ENCODE measurements around the gene CREB1.

The CREB1 gene

DNA sequence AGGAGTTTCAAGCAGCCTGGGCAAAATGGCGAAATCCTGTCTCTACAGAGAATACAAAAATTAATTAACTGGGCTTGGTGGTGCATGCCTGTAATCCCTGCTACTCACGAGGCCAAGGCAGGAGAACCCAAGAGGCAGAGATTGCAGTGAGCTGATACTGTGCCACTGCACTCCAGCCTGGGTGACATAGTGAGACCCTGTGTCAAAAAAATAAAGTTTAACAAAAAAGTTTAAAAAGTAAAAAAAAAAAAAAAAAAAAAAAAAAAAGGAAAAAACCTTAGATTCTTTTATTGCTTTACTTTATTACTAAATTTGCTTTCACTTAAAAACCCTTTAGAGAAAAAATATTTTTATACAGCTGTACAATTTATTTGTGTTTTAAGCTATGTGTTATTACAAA, 10.7 kb downstream of the CREB1 start:
- in situ Hi-C loops (cut with MboI; ENCODE audit: low sequenced_read_pairs) = no loop called here

DNA sequence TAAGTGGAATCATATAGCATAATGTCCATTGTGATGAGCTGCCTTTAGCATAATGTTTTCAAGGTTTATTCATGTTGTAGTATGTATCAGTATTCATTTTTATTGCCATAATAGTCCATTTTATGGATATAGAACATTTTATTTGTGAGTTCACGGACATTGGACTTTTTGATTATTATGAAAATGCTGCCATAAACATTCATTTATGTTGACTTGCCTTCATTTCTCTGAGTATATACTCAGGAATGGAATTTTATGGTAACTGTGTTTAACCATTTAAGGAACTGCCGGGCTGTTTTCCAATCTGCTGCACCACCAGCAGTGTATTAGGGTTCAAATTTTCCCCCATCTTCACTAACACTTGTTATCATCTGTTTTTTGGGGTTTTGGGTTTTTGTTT, 12.2 kb downstream of the CREB1 start:
- in situ Hi-C loops (cut with MboI; ENCODE audit: low sequenced_read_pairs) = no loop called here

DNA sequence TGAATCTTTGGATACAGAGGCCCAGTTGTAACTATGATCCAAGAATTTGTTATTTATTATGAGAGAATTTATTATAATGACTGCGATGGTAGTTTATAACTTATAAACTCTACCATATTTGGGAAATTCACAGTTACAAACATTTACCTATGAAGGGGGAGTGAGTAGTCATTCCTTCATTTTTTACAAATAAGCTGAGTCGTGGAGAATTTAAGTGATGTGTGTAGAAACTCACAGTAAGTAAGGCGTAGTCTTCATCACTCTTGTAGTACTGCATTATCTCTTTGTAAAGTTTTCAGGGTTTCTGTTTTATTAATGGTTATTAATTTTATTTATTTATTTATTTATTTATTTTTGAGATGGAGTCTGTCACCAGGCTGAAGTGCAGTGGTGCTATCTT, 13.5 kb downstream of the CREB1 start:
- in situ Hi-C loops (cut with MboI; ENCODE audit: low sequenced_read_pairs) = no loop called here

DNA sequence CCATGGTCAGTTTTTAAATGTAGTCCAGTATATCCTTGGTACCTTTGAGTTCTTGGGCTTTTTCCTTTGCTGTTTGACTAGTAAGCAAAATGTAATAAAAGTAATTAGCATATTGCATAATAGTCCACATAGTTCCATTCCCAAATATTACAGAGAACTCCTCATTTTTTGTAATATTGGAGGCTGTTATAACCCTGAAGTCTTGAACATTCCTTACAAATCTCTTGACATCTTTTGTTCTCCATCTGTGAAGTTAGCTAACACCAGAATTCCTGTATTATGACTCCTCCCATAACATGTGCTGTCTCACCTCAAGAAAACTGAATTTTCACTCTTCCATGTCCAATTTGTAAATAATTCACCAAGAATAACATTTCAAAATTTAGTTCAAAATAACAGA, 17.1 kb downstream of the CREB1 start:
- in situ Hi-C loops (cut with MboI; ENCODE audit: low sequenced_read_pairs) = no loop called here

DNA sequence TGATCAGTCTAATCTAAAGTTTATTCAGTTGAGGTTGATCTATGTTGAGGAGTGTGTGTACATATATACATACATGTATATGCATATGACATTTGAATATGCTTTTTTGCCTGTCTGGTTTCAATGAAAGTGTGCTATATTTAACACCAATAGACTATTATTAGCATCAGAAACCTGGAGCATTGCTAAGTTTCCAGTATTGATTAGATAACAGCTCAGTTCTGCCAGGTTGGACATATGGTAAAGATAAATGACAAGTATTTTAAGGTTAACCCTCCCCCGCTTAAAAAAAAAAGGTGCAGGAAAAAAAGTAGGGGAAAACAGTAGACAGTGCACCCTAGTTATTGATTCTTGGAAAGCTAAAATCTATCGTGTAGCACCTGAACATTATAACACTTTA, 19.4 kb downstream of the CREB1 start:
- in situ Hi-C loops (cut with MboI; ENCODE audit: low sequenced_read_pairs) = no loop called here

DNA sequence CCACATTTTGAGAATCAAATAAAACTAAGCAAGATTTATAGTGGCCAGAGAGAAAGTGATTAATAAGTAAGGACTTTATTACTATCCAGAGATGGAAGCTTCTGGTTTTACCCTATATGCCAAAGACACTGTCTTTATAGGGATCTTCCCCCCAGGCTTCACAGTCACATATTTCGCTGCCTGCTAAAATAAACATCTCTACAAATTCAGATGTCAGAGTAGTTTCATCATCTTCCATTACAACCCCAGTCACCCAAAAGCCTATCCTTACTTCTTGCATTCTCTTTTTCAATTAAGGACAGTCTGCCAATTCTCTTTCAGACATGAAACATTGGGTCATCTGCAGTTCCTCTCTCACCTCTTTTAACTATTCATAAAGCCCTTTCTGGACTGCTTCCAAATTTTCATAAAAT, 28.3 kb downstream of the CREB1 start:
- in situ Hi-C loops (cut with MboI; ENCODE audit: low sequenced_read_pairs) = no loop called here

DNA sequence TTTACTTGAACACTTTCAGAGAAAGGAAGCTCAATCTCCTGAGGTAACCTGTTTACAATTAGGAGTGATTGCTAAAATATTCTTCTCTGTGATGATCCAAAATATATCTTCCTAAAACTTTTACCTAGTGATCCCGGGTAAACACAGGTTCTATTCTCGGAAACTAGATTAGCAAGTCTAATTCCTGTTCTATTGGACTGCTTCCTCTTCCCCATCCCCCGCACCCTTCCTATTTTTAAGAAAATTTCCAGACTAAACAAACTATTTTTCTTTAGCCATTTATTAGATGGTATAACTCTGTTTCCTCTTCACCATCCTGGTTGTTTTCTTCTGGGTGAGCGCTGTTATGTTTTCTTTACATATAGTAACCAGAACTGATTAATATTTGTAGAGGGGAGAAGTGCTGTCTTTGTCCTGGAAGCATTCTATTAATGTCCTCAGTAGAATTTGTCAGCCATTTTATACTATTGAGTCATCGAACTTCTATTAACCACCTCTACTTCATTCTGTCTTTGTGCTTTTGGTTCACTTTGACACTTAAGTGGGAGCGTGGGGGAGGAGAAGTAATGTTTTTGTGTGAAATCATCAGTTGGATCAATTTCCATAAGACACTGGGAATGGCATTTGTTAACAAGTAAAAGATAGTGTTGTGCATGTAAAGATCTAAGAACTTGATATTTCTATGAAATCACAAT, 31.8 kb downstream of the CREB1 start:
- in situ Hi-C loops (cut with MboI; ENCODE audit: low sequenced_read_pairs) = no loop called here

DNA sequence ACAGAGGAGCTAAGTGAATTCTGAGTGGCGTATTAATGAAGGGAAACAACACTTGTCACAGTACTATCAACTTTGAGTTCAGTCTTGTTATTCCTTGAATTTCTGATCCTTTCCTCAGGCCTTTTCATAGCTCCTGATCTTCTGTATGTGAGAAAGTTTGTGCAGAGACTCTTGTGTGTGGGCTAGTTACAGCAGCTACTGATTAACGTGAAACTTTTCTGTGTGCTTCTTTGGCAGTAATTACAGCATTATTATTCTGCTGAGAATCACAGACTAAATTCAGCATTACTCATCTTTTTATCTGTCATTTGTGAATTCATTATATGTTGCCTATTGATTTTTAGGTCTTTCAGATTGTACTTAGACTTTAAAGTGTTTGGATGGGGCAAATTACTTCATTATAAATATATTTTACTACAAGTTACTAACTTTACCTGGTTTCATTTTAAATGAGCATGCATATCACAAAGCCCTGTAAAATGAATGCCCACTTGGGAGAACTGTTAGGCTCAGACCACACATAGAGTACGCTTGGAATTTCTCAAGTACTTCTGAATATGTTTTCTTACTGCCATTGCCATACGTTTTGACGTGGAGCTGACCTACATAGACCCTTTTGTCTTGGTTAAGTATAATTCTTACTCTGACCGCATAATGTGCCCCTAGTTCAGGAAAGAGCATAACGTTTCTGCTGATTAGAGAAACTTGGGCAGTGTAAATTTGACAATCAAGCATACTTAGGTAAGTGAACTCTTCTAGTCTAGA, 36.2 kb downstream of the CREB1 start:
- in situ Hi-C loops (cut with MboI; ENCODE audit: low sequenced_read_pairs) = no loop called here

DNA sequence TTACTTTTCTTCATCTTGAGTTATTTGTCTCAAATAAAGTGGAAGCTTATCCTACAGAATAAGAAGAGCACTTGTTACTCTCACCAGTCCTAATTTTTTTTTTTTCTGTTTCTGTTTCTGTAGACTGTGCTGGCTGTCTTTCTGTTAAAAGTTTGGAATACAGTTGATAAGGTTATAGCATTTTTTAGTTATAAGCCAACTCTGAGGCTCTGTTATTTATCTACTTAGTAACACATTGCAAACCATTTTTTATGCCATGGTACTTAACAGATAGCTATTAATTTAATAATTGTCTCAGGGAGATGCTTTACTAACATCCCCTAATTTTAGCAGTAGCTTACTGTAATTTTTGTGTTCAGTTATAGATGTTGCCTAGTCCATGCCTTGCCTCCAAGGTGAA, 37.9 kb downstream of the CREB1 start:
- in situ Hi-C loops (cut with MboI; ENCODE audit: low sequenced_read_pairs) = no loop called here

DNA sequence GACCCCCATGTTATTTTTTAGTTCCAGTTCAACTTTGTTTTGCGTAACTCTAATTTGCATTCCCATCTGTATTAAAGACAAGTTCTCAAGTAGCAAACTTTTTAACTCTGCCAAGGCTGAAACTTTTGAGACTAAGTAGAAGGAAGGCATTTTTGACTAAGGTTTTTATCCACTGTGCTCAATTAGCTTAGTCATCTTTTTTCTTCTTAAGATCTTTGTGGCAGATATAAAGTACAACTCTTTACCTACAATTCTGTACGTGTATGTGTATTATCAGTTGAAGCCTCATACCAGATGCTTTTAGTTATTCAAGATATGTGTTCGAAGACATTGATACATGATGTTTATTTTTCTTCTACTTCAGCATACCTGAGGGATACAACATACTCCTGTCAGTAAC, 41.6 kb downstream of the CREB1 start:
- in situ Hi-C loops (cut with MboI; ENCODE audit: low sequenced_read_pairs) = no loop called here

DNA sequence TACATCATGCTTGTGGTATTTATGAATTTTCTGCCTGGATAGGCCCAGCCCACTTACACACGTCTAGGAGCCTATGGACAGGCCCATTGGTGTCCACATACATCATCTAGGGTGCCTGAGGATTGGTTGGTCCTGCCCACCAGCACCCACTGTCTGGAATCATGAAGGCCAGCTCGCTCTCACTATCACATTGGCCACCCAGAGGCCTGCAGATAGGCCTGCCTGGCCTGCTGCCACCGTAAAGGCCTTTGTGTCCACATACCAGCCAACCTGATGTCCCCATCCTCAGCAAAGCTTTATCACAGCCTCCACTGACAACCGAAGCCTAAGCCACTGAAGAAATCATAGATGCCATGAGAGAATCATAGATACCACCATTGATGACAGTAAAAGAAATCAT, 55.2 kb downstream of the CREB1 start:
- in situ Hi-C loops (cut with MboI; ENCODE audit: low sequenced_read_pairs) = no loop called here

DNA sequence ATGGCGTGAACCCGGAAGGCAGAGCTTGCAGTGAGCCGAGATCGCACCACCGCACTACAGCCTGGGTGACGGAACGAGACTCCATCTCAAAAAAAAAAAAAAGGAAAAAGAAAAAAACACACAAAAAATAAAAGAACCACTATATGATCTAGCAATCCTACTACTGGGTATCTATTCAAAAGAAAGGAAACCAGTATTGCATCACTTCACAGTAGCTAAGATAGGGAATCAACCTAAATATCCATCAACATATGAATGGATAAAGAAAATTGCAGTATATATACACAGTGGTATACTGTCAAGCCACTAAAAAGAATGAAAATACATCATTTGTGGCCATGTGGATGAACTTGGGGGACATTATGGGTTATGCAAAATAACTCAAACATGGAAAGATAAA, 57.5 kb downstream of the CREB1 start:
- in situ Hi-C loops (cut with MboI; ENCODE audit: low sequenced_read_pairs) = no loop called here

DNA sequence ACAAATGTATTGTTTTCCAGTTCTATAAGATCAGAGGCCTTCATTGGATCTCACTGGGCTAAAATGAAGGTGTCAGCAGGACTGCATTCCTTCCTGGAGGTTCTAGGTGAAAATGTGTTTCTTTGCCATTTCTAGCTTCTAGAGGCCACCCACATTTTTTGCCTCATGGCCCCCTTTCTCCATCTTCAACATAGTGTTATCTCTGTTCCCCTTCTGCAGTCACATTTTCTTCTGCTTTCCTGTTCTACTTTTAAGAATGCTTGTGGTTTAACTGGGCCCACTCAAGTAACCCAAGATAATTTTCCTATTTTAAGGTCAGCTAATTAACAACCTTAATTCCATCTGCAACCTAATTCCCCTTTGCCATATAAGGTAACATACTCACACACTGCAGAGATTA, 59.4 kb downstream of the CREB1 start:
- in situ Hi-C loops (cut with MboI; ENCODE audit: low sequenced_read_pairs) = no loop called here

DNA sequence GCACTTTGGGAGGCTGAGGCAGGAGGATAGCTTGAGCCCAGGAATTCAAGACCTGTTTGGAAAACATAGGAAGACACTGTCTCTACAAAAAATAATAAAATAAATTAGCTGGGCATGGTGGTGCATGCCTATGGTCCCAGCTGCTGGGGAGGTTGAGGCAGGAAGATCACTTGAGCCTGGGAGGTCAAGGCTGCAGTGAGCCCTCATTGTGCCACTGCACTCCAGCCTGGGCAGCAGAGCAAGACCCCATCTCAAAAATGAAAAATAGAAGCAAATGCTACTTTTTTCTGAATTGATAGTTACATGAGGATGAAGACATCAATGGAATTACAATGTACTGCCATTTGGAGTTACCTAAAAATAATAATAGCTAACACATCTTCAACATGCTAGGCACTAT, 63.5 kb downstream of the CREB1 start:
- in situ Hi-C loops (cut with MboI; ENCODE audit: low sequenced_read_pairs) = no loop called here

DNA sequence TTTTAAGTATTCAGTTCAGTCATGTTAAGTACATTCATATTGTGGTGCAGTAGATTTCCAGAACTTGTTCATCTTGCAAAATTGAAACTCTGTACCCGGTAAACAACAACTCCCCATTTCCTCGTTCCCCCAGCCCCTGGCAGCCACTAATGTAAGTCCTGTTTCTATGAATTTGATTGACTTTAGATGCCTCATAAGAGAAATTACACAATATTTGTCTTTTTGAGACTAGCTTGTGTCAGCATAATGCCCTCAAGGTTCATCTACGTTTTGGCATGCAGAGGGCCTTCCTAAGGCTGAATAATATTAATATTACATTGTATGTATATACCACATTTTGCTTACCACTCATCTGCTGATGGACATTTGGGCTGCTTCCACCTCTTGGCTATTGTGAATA, 64.5 kb downstream of the CREB1 start:
- in situ Hi-C loops (cut with MboI; ENCODE audit: low sequenced_read_pairs) = no loop called here

DNA sequence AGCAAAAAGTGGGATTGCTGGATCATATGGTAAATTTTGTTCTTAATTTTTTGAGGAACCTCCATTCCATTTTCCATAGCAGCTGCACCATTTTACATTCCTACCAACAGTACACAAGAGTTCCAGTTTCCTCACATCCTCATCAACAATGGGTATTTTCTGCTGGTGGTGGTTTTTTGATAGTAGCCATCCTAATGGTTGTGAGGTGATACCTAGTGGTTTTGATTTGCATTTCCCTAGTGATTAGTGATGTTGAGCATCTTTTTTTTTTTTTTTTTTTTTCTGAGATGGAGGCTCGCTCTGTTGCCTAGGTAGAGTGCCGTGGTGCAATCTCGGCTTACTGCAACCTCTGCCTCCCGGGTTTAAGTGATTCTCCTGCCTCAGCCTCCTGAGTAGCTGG, 65.0 kb downstream of the CREB1 start:
- in situ Hi-C loops (cut with MboI; ENCODE audit: low sequenced_read_pairs) = no loop called here

DNA sequence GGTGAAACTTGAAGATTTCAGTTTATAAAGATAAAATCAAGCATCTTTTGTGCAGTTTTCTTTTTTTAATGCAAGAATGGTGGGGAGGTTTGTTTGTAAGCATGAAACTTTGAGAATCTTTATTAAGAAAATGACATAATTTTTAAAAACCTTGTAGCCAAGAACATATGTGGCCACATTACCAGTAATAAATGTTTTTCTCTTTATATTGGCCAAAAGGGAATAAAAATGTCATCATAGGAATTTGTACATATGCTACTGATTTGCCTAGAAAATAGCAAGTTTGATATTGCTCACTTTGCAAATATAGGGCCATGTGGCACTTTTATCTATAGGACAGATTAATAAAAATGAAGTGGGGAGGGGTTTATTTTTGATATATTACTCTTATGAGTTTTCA, 69.9 kb downstream of the CREB1 start:
- in situ Hi-C loops (cut with MboI; ENCODE audit: low sequenced_read_pairs) = no loop called here

DNA sequence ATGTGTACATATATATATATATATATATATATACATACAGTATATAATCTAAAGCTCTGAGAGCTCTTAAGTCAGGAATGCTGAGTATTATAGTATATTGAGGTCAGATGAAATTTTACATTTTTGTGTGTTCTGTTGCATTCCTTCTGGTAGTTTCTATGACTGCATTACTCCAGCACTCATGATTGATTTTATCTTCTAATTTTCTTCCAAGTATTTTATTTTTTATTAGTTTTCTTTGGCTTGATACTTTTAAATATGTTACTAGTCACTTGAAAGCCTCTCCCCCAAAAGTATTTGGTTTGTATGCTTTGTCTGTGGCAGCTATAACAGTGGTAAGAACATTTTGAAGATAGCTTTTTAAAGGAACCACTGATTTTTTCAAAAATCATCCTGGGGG, 70.5 kb downstream of the CREB1 start:
- in situ Hi-C loops (cut with MboI; ENCODE audit: low sequenced_read_pairs) = no loop called here

DNA sequence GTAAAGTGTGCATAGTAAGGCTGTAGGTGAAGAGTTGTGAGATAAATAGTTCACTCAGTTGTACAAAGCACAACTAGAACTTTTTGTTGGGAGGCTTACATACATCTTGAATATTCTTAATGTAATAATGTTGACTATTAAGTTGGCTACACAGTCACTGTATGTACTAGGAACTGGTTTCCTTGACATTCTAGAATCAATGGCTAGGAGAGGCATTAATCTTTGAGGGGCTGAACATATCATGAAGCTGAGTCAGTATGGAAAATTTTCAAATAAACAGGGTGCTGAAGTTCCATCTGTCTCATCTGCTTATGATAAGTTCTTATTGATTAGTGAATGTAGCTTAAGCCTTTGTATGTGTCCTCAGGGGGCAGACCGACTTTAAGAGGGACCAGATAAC, 72.0 kb downstream of the CREB1 start:
- in situ Hi-C loops (cut with MboI; ENCODE audit: low sequenced_read_pairs) = no loop called here

DNA sequence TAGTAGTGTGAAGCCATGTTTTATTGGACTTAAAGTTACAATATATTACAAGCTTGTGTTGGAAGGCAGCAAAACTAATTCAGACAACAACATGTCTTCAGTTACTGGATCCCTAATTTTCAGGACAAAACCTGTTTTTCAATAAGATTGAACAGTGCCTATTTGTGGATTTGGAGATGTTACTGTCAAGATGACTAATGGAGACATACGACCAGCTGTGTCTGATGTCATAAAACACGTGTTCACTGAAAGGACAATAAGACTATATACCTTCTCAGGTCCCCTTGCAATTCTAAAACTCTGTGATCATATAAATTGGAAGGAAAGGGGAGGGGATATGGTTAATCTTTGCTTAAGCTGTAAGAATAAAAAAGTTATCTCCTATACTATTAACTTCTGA, 73.7 kb downstream of the CREB1 start:
- in situ Hi-C loops (cut with MboI; ENCODE audit: low sequenced_read_pairs) = no loop called here

DNA sequence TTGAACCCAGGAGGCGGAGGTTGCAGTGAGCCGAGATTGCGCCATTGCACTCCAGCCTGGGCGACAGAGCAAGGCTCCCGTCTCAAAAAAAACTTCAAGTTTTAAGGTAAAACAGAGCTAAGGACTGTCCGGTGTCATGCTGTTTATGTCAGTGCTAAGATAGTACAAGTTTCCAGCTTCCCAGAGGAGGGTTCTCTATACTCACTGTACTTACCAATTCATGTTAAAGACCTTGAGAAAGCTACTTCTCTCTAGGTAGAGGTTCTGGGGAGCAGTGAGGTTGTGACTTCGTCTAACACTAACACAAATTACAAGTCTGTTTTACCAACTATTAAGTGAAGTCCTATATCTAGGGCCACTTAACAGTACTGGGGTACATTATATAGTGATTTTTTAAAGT, 76.6 kb downstream of the CREB1 start:
- in situ Hi-C loops (cut with MboI; ENCODE audit: low sequenced_read_pairs) = no loop called here

DNA sequence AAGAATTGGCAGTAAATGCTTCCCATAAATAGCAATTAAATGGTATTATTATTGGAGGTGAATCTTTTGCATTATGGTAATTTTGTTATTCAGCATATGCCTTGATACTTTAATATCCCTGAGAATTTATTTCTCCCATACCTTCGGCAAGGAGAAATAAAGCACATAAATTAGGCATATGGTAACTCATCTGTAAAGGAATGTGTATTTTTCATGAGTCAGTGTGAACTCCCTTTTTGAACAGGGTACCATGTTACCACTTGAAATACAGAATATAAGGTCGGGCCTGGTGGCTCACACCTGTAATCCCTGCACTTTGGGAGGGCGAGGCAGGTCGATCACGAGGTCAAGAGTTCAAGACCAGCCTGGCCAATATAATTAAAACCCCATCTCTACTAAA, 77.1 kb downstream of the CREB1 start:
- in situ Hi-C loops (cut with MboI; ENCODE audit: low sequenced_read_pairs) = no loop called here

DNA sequence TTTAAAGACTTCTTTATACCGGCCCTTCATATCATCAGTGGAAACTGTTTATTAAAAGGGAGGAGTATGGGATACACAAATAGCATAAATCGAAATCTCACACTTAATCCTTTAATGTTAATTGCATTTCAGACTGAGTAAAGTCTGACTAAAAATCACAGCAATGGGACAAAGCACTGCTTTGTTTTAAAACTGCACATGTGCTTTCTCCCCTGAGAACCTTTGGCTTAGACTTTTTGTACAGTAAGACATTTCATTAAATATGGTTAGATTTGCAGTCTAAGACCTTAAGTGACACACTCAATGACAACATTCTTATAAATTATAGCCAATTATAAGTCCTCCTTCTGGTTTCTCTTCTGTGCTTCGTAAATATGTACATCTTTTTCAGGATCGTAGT, 83.0 kb downstream of the CREB1 start:
- in situ Hi-C loops (cut with MboI; ENCODE audit: low sequenced_read_pairs) = no loop called here

Data from hTERT RPE-1 (cell line).